WTC11 (cell line): ENCODE measurements around the gene PPM1M. TPM values are rescaled to one million over a fixed set of nuclear protein-coding genes. Genes with fewer than 3 reads are reported as not detected.
A peak's percentile ranks its signal among the peaks of the same experiment; 100 is the strongest.

Experiments used
- ATAC-seq: fragments of 200-7000 bp; cut with Tn5 transposase; 2 replicates; pipeline ENCODE4 v1.10.0; 2021; ENCODE audit warnings: mild to moderate bottlenecking, moderate library complexity
- CTCF ChIA-PET: fragments of 300-600 bp; sonication (Branson Sonifier 250); formaldehyde crosslinking; loops from one replicate; lab custom pipeline; 2021; ENCODE audit warnings: antibody characterized with exemption; lab: Charles Lee
- POLR2A ChIA-PET: fragments of 350-600 bp; sonication (Branson Sonifier 250); formaldehyde crosslinking; loops from one replicate; lab custom pipeline; 2021; ENCODE audit warnings: antibody characterized with exemption; lab: Charles Lee
- DNase-seq: peaks from one replicate; pipeline ENCODE4 v3.0.0; 2021; ENCODE audit warnings: low spot score
- H3K27ac Mint-ChIP-seq: 2 replicates; pipeline ENCODE4 v1.8.0; 2021; ENCODE audit warnings: mixed read lengths
- H3K27me3 Mint-ChIP-seq: 2 replicates; pipeline ENCODE4 v1.8.0; 2021; ENCODE audit warnings: low read depth, mild to moderate bottlenecking, moderate library complexity, mixed read lengths
- H3K36me3 Mint-ChIP-seq: 2 replicates; pipeline ENCODE4 v1.8.0; 2021; ENCODE audit warnings: mixed read lengths
- H3K4me1 Mint-ChIP-seq: 2 replicates; pipeline ENCODE4 v1.8.0; 2022; ENCODE audit warnings: mixed read lengths
- H3K4me3 Mint-ChIP-seq: 2 replicates; pipeline ENCODE4 v1.8.0; 2021; ENCODE audit warnings: mild to moderate bottlenecking, moderate library complexity, mixed read lengths
- H3K9me3 Mint-ChIP-seq: 2 replicates; pipeline ENCODE4 v1.8.0; 2021; ENCODE audit warnings: mixed read lengths
- CREB1 ChIP-seq: sonication (generic); formaldehyde crosslinking; IDR thresholded peaks from 2 replicates; pipeline ENCODE4 v1.8.0; 2023; ENCODE audit warnings: mild to moderate bottlenecking, missing genetic modification reagents
- JUN ChIP-seq: sonication (generic); formaldehyde crosslinking; IDR thresholded peaks from 2 replicates; pipeline ENCODE4 v1.8.0; 2023; ENCODE audit warnings: mild to moderate bottlenecking, missing genetic modification reagents
- KAT7 ChIP-seq: sonication (generic); formaldehyde crosslinking; IDR thresholded peaks from 2 replicates; pipeline ENCODE4 v1.8.1; 2023; ENCODE audit warnings: missing genetic modification reagents, mild to moderate bottlenecking, borderline replicate concordance
- MXD4 ChIP-seq: fragments of 250-450 bp; sonication (Bioruptor Pico); IDR thresholded peaks from 2 replicates; pipeline ENCODE4 v1.8.0; 2021; ENCODE audit warnings: mild to moderate bottlenecking, moderate library complexity, borderline replicate concordance
- NFE2L1 ChIP-seq: sonication (generic); formaldehyde crosslinking; IDR thresholded peaks from 2 replicates; pipeline ENCODE4 v1.8.1; 2023; ENCODE audit warnings: missing genetic modification reagents
- RORB ChIP-seq: fragments of 250-450 bp; sonication (Bioruptor Pico); IDR thresholded peaks from 2 replicates; pipeline ENCODE4 v1.9.0; 2021; ENCODE audit warnings: mild to moderate bottlenecking
- TCF7 ChIP-seq: sonication (generic); formaldehyde crosslinking; IDR thresholded peaks from 2 replicates; pipeline ENCODE4 v1.8.0; 2022; ENCODE audit warnings: mild to moderate bottlenecking, low read depth, missing genetic modification reagents, moderate library complexity
- TP53 ChIP-seq: sonication (generic); formaldehyde crosslinking; IDR thresholded peaks from 2 replicates; pipeline ENCODE4 v1.8.1; 2023; ENCODE audit warnings: mild to moderate bottlenecking, missing genetic modification reagents
- ZNF138 ChIP-seq: sonication (generic); formaldehyde crosslinking; conservative IDR thresholded peaks from 2 replicates; pipeline ENCODE4 v1.8.1; 2022; ENCODE audit warnings: mild to moderate bottlenecking, moderate library complexity, missing genetic modification reagents
- ZNF423 ChIP-seq: fragments of 250-450 bp; sonication (Bioruptor Pico); IDR thresholded peaks from 2 replicates; pipeline ENCODE4 v2.1.2; 2022; ENCODE audit warnings: mild to moderate bottlenecking, moderate library complexity
- total RNA-seq: library from RNA; stranded (reverse); gene quantifications from 3 replicates; pipeline ENCODE4 v1.2.3, GENCODE V29; 2021
- TF ChIP-seq, protein P1 (sequence below): sonication (generic); formaldehyde crosslinking; IDR thresholded peaks from 2 replicates; pipeline ENCODE4 v1.8.1; 2022; ENCODE audit warnings: low read depth, mild to moderate bottlenecking, moderate library complexity, missing genetic modification reagents, borderline replicate concordance
- TF ChIP-seq, protein P2 (sequence below): sonication (generic); formaldehyde crosslinking; conservative IDR thresholded peaks from 2 replicates; pipeline ENCODE4 v1.8.1; 2022; ENCODE audit warnings: mild to moderate bottlenecking, missing genetic modification reagents
- TF ChIP-seq, protein P3 (sequence below): sonication (generic); formaldehyde crosslinking; IDR thresholded peaks from 2 replicates; pipeline ENCODE4 v1.8.0; 2022; ENCODE audit warnings: missing genetic modification reagents
- TF ChIP-seq, protein P4 (sequence below): sonication (generic); formaldehyde crosslinking; IDR thresholded peaks from 2 replicates; pipeline ENCODE4 v1.8.1; 2022; ENCODE audit warnings: low read depth, missing genetic modification reagents, borderline replicate concordance
- TF ChIP-seq, protein P5 (sequence below): sonication (generic); formaldehyde crosslinking; IDR thresholded peaks from 2 replicates; pipeline ENCODE4 v1.8.1; 2022; ENCODE audit warnings: mild to moderate bottlenecking, moderate library complexity, missing genetic modification reagents
- TF ChIP-seq, protein P6 (sequence below): sonication (generic); formaldehyde crosslinking; conservative IDR thresholded peaks from 2 replicates; pipeline ENCODE4 v1.8.1; 2023; ENCODE audit warnings: mild to moderate bottlenecking, low read depth, missing genetic modification reagents, moderate library complexity

The PPM1M gene
- total RNA-seq, 1 experiment from 2014 or later, result 7.0 TPM

DNA sequence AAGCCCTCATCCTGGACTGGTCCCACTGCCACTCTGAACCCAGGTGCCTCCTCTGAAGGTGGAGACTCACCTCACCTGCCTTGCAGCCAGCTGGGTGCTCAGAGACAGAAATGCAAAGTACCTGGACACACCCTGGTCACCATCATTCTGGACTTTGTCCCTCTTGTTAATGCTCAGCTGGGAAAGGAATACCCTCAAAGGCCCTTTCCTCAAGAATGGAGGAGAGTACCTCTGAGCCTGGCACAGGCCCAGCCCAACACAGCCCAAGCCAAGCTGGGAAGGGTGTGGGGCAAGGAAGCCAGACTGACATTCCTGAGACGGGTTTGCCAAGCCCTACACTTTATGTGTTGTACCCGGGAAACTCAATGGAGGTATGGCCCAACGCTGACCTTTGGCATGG lies 48.6 kb upstream of the PPM1M start (continued):
- TF ChIP-seq, protein P1, sequence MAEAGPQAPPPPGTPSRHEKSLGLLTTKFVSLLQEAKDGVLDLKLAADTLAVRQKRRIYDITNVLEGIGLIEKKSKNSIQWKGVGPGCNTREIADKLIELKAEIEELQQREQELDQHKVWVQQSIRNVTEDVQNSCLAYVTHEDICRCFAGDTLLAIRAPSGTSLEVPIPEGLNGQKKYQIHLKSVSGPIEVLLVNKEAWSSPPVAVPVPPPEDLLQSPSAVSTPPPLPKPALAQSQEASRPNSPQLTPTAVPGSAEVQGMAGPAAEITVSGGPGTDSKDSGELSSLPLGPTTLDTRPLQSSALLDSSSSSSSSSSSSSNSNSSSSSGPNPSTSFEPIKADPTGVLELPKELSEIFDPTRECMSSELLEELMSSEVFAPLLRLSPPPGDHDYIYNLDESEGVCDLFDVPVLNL (CRISPR knock-in tag), result no peak
- TF ChIP-seq, protein P2, sequence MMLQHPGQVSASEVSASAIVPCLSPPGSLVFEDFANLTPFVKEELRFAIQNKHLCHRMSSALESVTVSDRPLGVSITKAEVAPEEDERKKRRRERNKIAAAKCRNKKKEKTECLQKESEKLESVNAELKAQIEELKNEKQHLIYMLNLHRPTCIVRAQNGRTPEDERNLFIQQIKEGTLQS (CRISPR knock-in tag), result no peak
- TF ChIP-seq, protein P3, sequence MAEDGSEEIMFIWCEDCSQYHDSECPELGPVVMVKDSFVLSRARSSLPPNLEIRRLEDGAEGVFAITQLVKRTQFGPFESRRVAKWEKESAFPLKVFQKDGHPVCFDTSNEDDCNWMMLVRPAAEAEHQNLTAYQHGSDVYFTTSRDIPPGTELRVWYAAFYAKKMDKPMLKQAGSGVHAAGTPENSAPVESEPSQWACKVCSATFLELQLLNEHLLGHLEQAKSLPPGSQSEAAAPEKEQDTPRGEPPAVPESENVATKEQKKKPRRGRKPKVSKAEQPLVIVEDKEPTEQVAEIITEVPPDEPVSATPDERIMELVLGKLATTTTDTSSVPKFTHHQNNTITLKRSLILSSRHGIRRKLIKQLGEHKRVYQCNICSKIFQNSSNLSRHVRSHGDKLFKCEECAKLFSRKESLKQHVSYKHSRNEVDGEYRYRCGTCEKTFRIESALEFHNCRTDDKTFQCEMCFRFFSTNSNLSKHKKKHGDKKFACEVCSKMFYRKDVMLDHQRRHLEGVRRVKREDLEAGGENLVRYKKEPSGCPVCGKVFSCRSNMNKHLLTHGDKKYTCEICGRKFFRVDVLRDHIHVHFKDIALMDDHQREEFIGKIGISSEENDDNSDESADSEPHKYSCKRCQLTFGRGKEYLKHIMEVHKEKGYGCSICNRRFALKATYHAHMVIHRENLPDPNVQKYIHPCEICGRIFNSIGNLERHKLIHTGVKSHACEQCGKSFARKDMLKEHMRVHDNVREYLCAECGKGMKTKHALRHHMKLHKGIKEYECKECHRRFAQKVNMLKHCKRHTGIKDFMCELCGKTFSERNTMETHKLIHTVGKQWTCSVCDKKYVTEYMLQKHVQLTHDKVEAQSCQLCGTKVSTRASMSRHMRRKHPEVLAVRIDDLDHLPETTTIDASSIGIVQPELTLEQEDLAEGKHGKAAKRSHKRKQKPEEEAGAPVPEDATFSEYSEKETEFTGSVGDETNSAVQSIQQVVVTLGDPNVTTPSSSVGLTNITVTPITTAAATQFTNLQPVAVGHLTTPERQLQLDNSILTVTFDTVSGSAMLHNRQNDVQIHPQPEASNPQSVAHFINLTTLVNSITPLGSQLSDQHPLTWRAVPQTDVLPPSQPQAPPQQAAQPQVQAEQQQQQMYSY, result no peak
- TF ChIP-seq ZNF423 (CRISPR knock-in tag) (no peak), MXD4 (CRISPR knock-in tag) (no peak), NFE2L1 (CRISPR knock-in tag) (no peak)

DNA sequence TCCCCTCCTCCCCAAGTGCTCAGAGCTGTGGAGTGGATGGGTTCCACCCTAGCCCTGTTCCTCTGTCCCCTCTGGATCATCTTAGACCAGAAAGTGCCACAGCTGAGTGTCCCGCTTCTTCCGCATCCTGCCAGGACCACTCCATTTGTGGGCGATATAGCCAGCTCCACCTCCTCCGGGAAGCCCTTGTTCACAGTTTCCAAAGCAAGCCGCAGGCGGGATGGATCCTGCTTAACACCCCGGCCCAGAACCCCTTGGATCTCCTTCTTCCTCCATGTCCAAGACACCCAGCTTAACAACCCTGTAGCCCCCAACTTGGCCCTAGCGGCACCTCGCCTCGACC lies 48.1 kb upstream of the PPM1M start:
- no peak for TF ChIP-seq RORB (CRISPR knock-in tag)
- no peak for TF ChIP-seq TP53
- TF ChIP-seq CREB1 (CRISPR knock-in tag), result no peak
- TF ChIP-seq TCF7 (CRISPR knock-in tag), result no peak
- TF ChIP-seq JUN (CRISPR knock-in tag), result no peak
- TF ChIP-seq, protein P4, sequence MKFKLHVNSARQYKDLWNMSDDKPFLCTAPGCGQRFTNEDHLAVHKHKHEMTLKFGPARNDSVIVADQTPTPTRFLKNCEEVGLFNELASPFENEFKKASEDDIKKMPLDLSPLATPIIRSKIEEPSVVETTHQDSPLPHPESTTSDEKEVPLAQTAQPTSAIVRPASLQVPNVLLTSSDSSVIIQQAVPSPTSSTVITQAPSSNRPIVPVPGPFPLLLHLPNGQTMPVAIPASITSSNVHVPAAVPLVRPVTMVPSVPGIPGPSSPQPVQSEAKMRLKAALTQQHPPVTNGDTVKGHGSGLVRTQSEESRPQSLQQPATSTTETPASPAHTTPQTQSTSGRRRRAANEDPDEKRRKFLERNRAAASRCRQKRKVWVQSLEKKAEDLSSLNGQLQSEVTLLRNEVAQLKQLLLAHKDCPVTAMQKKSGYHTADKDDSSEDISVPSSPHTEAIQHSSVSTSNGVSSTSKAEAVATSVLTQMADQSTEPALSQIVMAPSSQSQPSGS (CRISPR knock-in tag), result no peak
- TF ChIP-seq, protein P5, sequence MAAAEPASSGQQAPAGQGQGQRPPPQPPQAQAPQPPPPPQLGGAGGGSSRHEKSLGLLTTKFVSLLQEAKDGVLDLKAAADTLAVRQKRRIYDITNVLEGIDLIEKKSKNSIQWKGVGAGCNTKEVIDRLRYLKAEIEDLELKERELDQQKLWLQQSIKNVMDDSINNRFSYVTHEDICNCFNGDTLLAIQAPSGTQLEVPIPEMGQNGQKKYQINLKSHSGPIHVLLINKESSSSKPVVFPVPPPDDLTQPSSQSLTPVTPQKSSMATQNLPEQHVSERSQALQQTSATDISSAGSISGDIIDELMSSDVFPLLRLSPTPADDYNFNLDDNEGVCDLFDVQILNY, result no peak
- TF ChIP-seq ZNF138 (CRISPR knock-in tag), result no peak
- TF ChIP-seq, protein P6, sequence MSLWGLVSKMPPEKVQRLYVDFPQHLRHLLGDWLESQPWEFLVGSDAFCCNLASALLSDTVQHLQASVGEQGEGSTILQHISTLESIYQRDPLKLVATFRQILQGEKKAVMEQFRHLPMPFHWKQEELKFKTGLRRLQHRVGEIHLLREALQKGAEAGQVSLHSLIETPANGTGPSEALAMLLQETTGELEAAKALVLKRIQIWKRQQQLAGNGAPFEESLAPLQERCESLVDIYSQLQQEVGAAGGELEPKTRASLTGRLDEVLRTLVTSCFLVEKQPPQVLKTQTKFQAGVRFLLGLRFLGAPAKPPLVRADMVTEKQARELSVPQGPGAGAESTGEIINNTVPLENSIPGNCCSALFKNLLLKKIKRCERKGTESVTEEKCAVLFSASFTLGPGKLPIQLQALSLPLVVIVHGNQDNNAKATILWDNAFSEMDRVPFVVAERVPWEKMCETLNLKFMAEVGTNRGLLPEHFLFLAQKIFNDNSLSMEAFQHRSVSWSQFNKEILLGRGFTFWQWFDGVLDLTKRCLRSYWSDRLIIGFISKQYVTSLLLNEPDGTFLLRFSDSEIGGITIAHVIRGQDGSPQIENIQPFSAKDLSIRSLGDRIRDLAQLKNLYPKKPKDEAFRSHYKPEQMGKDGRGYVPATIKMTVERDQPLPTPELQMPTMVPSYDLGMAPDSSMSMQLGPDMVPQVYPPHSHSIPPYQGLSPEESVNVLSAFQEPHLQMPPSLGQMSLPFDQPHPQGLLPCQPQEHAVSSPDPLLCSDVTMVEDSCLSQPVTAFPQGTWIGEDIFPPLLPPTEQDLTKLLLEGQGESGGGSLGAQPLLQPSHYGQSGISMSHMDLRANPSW (CRISPR knock-in tag), result no peak
- TF ChIP-seq KAT7 (CRISPR knock-in tag), result no peak
- Mint-ChIP-seq H3K27ac (peak overlapping the region; percentile 47), H3K9me3 (no peaks in the 10 kb centered on the region), H3K4me1 (peaks cover 15% of the 10 kb centered on the region), H3K36me3 (peaks cover 17% of the 10 kb centered on the region), H3K4me3 (peak overlapping the region; percentile 93), H3K27me3 (peaks cover 11% of the 10 kb centered on the region)
- DNase-seq (no peak), ATAC-seq (peak; percentile 30; the same call in 1 of the 2 replicates)
- ChIA-PET POLR2A (interaction anchor here (1.1 kb wide), 1 partner anchor 43 kb away, joined by 4 read pairs; the partner anchor contains the start of gene POC1A), CTCF (interaction anchor here (0.6 to 1.7 kb wide), 9 partner anchors 23 to 250 kb away, joined by 3 to 5 read pairs (median 3); partner anchors contain the start of gene ABHD14A)
